IMR-90 (cell line): ENCODE measurements around the gene CDH26. TPM values are rescaled to one million over a fixed set of nuclear protein-coding genes. Genes with fewer than 3 reads are reported as not detected.

Experiments used
- ATAC-seq: fragments of 200-7000 bp; cut with Tn5 transposase; 2 replicates; pipeline ENCODE4 v1.9.1; 2020; ENCODE audit warnings: low read depth, mild to moderate bottlenecking, moderate library complexity
- BruUV-seq: library from RNA; stranded (reverse); fragments of 400-500 nt; replicated peaks from 2 replicates; lab custom pipeline; 2021; lab: Mats Ljungman, UMichigan
- CTCF ChIA-PET: fragments of 300-600 bp; formaldehyde crosslinking; extraction: SDS; loops from one replicate; lab custom pipeline; 2021; ENCODE audit warnings: antibody characterized with exemption; lab: Yijun Ruan, JAX
- POLR2A ChIA-PET: fragments of 300-600 bp; sonication (Branson Sonifier 250); formaldehyde crosslinking; loops from one replicate; lab custom pipeline; 2022; ENCODE audit warnings: antibody characterized with exemption; ENCODE audit not compliant: unreplicated experiment; lab: Charles Lee
- DNase-seq: peaks from one replicate; pipeline ENCODE4 v3.0.0; 2013
- H2AFZ ChIP-seq: replicated peaks from 2 replicates; pipeline ENCODE3; 2013; ENCODE audit warnings: low read length, mild to moderate bottlenecking; ENCODE audit not compliant: poor library complexity
- H2AK5ac ChIP-seq: 2 replicates; pipeline ENCODE4 v1.6.1; 2013; ENCODE audit warnings: low read depth, low read length, inconsistent platforms
- H2AK9ac ChIP-seq: replicated peaks from 2 replicates; pipeline ENCODE3; 2013; ENCODE audit warnings: mild to moderate bottlenecking, low read depth, low read length, moderate library complexity; ENCODE audit not compliant: poor library complexity
- H2BK120ac ChIP-seq: 2 replicates; pipeline ENCODE4 v1.6.1; 2013; ENCODE audit warnings: low read depth, low read length, inconsistent platforms
- H2BK15ac ChIP-seq: 3 replicates; pipeline ENCODE4 v1.6.1; 2013; ENCODE audit warnings: low read depth, low read length, inconsistent platforms
- H2BK20ac ChIP-seq: 2 replicates; pipeline ENCODE4 v1.6.1; 2013; ENCODE audit warnings: low read depth, mild to moderate bottlenecking, inconsistent platforms, low read length, moderate library complexity
- H2BK5ac ChIP-seq: 2 replicates; pipeline ENCODE4 v1.6.1; 2013; ENCODE audit warnings: mild to moderate bottlenecking, low read depth, low read length, inconsistent platforms; ENCODE audit not compliant: poor library complexity, severe bottlenecking
- H3K14ac ChIP-seq: replicated peaks from 2 replicates; pipeline ENCODE4 v1.6.1; 2013; ENCODE audit warnings: low read depth, low read length, inconsistent platforms
- H3K18ac ChIP-seq: 2 replicates; pipeline ENCODE4 v1.6.1; 2013; ENCODE audit warnings: low read depth, low read length, control low read depth
- H3K23ac ChIP-seq: 2 replicates; pipeline ENCODE4 v1.6.1; 2013; ENCODE audit warnings: low read depth, low read length, inconsistent platforms
- H3K27ac ChIP-seq: 2 replicates; pipeline ENCODE4 v1.5.1; 2013; ENCODE audit warnings: mild to moderate bottlenecking, control low read depth, low read length; ENCODE audit not compliant: insufficient read depth
- H3K27me3 ChIP-seq: 2 replicates; pipeline ENCODE4 v1.6.1; 2013; ENCODE audit warnings: low read length; ENCODE audit not compliant: control insufficient read depth, insufficient read depth
- H3K36me3 ChIP-seq: 2 replicates; pipeline ENCODE4 v1.6.1; 2013; ENCODE audit warnings: low read length, mixed read lengths; ENCODE audit not compliant: control insufficient read depth, insufficient read depth
- H3K4ac ChIP-seq: 2 replicates; pipeline ENCODE4 v1.6.1; 2013; ENCODE audit warnings: low read depth, low read length, inconsistent platforms
- H3K4me1 ChIP-seq: 2 replicates; pipeline ENCODE4 v1.6.1; 2013; ENCODE audit warnings: low read length, mixed read lengths; ENCODE audit not compliant: control insufficient read depth, insufficient read depth
- H3K4me2 ChIP-seq: 2 replicates; pipeline ENCODE4 v1.6.1; 2013; ENCODE audit warnings: low read depth, mild to moderate bottlenecking, control low read depth, low read length, moderate library complexity
- H3K4me3 ChIP-seq: 2 replicates; pipeline ENCODE4 v1.5.1; 2013; ENCODE audit warnings: low read depth, mild to moderate bottlenecking, control low read depth, low read length, moderate library complexity; ENCODE audit not compliant: insufficient read depth
- H3K56ac ChIP-seq: 2 replicates; pipeline ENCODE4 v1.6.1; 2013; ENCODE audit warnings: low read length, inconsistent platforms; ENCODE audit not compliant: insufficient read depth; ENCODE audit errors: extremely low read depth
- H3K79me1 ChIP-seq, 2 experiments: 2 replicates each; pipeline ENCODE4 v1.6.1; 2013; ENCODE audit warnings: low read length in 2 of 2, inconsistent platforms in 1 of 2, low read depth in 1 of 2
- H3K9ac ChIP-seq: 2 replicates; pipeline ENCODE4 v1.6.1; 2013; ENCODE audit warnings: low read depth, low read length, control low read depth
- H3K9me1 ChIP-seq: 2 replicates; pipeline ENCODE4 v1.6.1; 2013; ENCODE audit warnings: low read length, inconsistent platforms; ENCODE audit not compliant: insufficient read depth
- H3K9me3 ChIP-seq: 2 replicates; pipeline ENCODE4 v1.6.1; 2013; ENCODE audit warnings: low read length; ENCODE audit not compliant: control insufficient read depth, insufficient read depth
- H4K20me1 ChIP-seq: 2 replicates; pipeline ENCODE4 v1.6.1; 2013; ENCODE audit warnings: low read length, inconsistent platforms; ENCODE audit not compliant: insufficient read depth
- H4K5ac ChIP-seq: 2 replicates; pipeline ENCODE4 v1.6.1; 2013; ENCODE audit warnings: mild to moderate bottlenecking, low read depth, low read length, control low read depth
- H4K8ac ChIP-seq, 2 experiments: 2 replicates each; pipeline ENCODE4 v1.6.1; 2013; ENCODE audit warnings: low read depth in 2 of 2, low read length in 2 of 2, control low read depth in 1 of 2, inconsistent platforms in 1 of 2
- H4K91ac ChIP-seq: 2 replicates; pipeline ENCODE4 v1.6.1; 2013; ENCODE audit warnings: low read depth, low read length, inconsistent platforms; ENCODE audit not compliant: insufficient read depth
- CHD1 ChIP-seq: IDR thresholded peaks from 2 replicates; pipeline ENCODE4 v1.6.1; 2012; ENCODE audit warnings: low read depth, low read length, improper control_type of control experiment
- MXI1 ChIP-seq: IDR thresholded peaks from 2 replicates; pipeline ENCODE4 v1.6.1; 2012; ENCODE audit warnings: low read depth, mild to moderate bottlenecking, low read length, moderate library complexity, borderline replicate concordance
- SMC3 ChIP-seq: fragments of 150-350 bp; IDR thresholded peaks from 2 replicates; pipeline ENCODE4 v1.6.1; 2016; ENCODE audit warnings: low read depth, mild to moderate bottlenecking, antibody characterized with exemption, low read length, moderate library complexity
- USF2 ChIP-seq: fragments of 150-350 bp; IDR thresholded peaks from 2 replicates; pipeline ENCODE4 v1.6.1; 2017; ENCODE audit warnings: mild to moderate bottlenecking, antibody characterized with exemption, low read length, low read depth
- WGBS, 2 experiments: methylation state at CpG; one replicate each; pipeline versions ENCODE4 v1.1.5 to v1.1.7; 2013; ENCODE audit warnings: missing lambda C conversion rate in 2 of 2; ENCODE audit not compliant: insufficient read length in 1 of 2; ENCODE audit errors: extremely low coverage in 2 of 2; 5-methylcytosine and 5-hydroxymethylcytosine counted together
- dilution Hi-C: fragments of 300-500 bp; cut with HindIII; formaldehyde crosslinking; loops from one replicate; pipeline ENCODE4 v1.14.3; 2018; ENCODE audit warnings: low sequenced_read_pairs; ENCODE audit not compliant: unreplicated experiment
- in situ Hi-C: fragments of 300-500 bp; cut with MboI; formaldehyde crosslinking; loops from 3 replicates; pipeline ENCODE4 v1.14.3; 2019; ENCODE audit warnings: low sequenced_read_pairs, inconsistent platforms, mixed read lengths
- intact Hi-C: fragments of 100-400 bp; cut with micrococcal nuclease; formaldehyde crosslinking; loops from 2 replicates; pipeline ENCODE4 v1.10.0; 2022
- polyA plus RNA-seq, 3 experiments: library from polyadenylated mRNA; depleted of rRNA; stranded (reverse); fragments of >200 nt; gene quantifications; 2 replicates each; pipeline ENCODE4 v1.2.3, GENCODE V29; 2012; ENCODE audit warnings: low replicate concordance in 1 of 3
- total RNA-seq: library from RNA; depleted of rRNA; stranded (reverse); fragments of >200 nt; gene quantifications from 2 replicates; pipeline ENCODE4 v1.2.3, GENCODE V29; 2012

CDH26 gene
- total and polyA plus RNA-seq, 2 of the 4 experiments (the other 2 are of a cell fraction), result not detected

GRCh38 chr20:59912609-59913008, 45.6 kb upstream of the CDH26 start:
- no peak overlapping the region for H3K18ac ChIP-seq
- dilution Hi-C loops (no loop called here), intact Hi-C loops (no loop called here), in situ Hi-C loops (no loop called here)
- no peaks in the 10 kb centered on the region for H3K9me3 ChIP-seq
- H4K91ac ChIP-seq, result no peak overlapping the region
- 80% methylated on average over 1 of the region's 4 CpGs; no CpG with 5 or more reads in 1 of the 2 experiments for WGBS, 2 experiments
- H3K27me3 ChIP-seq, result no peaks in the 10 kb centered on the region
- H3K4me2 ChIP-seq, result no peak overlapping the region
- H3K79me1 ChIP-seq, result no peaks in the 10 kb centered on the region
- no peak overlapping the region for H3K4ac ChIP-seq
- H3K27ac ChIP-seq, result no peak overlapping the region
- TF ChIP-seq SMC3 (no peak), MXI1 (no peak), USF2 (no peak), CHD1 (no peak)
- H3K36me3 ChIP-seq, result no peaks in the 10 kb centered on the region
- ChIA-PET CTCF (no interaction called here), POLR2A (no interaction called here)
- H3K56ac ChIP-seq, result no peak overlapping the region
- H3K9me1 ChIP-seq, result no peaks in the 10 kb centered on the region
- no peaks in the 10 kb centered on the region for H4K20me1 ChIP-seq
- H3K14ac ChIP-seq, result no peak overlapping the region
- no peak overlapping the region for H2AK5ac ChIP-seq
- no peak overlapping the region for H4K5ac ChIP-seq
- no peak for ATAC-seq
- DNase-seq, result no peak
- H2AK9ac ChIP-seq, result no peak overlapping the region
- no peak overlapping the region for H2BK20ac ChIP-seq
- no peak overlapping the region for H4K8ac ChIP-seq
- H2BK5ac ChIP-seq, result no peak overlapping the region
- H2BK15ac ChIP-seq, result no peak overlapping the region
- no peaks in the 10 kb centered on the region for H3K4me1 ChIP-seq
- no peak overlapping the region for H3K4me3 ChIP-seq
- no peak overlapping the region for H3K23ac ChIP-seq
- H2AFZ ChIP-seq, result no peak overlapping the region
- BruUV-seq, result no TSS peak
- no peak overlapping the region for H2BK120ac ChIP-seq
- no peak overlapping the region for H3K9ac ChIP-seq
